Heart left ventricle (tissue), 16 donors: ENCODE measurements around the gene CYB5R4. TPM values are rescaled to one million over a fixed set of nuclear protein-coding genes. Genes with fewer than 3 reads are reported as not detected.

ENCODE experiments used
- ATAC-seq, 4 donors: fragments of 200-7000 bp; cut with Tn5 transposase; one replicate each; pipeline ENCODE4 v1.9.1; 2020 to 2022; ENCODE audit warnings: moderate library complexity in 4 of 4, mild to moderate bottlenecking in 3 of 4, moderate number of reproducible peaks in 1 of 4
- DNase-seq, 5 donors: peaks; one replicate each; pipeline ENCODE4 v3.0.0-alpha.2; 2020
- H3K27ac ChIP-seq, 12 donors: fragments of 200-600 bp; sonication (generic) in 4 of 12; one replicate each; pipeline versions ENCODE4 v1.5.0 to v1.8.0; 2016 to 2022; ENCODE audit warnings: mild to moderate bottlenecking in 2 of 12
- H3K27me3 ChIP-seq, 9 donors: fragments of 200-600 bp; sonication (generic) in 2 of 9; one replicate each; pipeline versions ENCODE4 v1.5.1 to v1.8.0; 2016 to 2022; ENCODE audit warnings: mild to moderate bottlenecking in 3 of 9
- H3K36me3 ChIP-seq, 9 donors: fragments of 200-600 bp; sonication (generic) in 2 of 9; one replicate each; pipeline versions ENCODE4 v1.5.0 to v1.8.0; 2018 to 2022; ENCODE audit warnings: mild to moderate bottlenecking in 2 of 9
- H3K4me1 ChIP-seq, 12 donors: fragments of 200-600 bp; sonication (generic) in 4 of 12; one replicate each; pipeline versions ENCODE4 v1.5.0 to v1.8.0; 2016 to 2022; ENCODE audit warnings: mild to moderate bottlenecking in 3 of 12
- H3K4me3 ChIP-seq, 12 donors: fragments of 200-600 bp; sonication (generic) in 4 of 12; one replicate each; pipeline versions ENCODE4 v1.5.0 to v1.8.0; 2017 to 2022; ENCODE audit warnings: mild to moderate bottlenecking in 9 of 12, moderate library complexity in 4 of 12
- H3K9me3 ChIP-seq, 12 donors: fragments of 200-600 bp; sonication (generic) in 4 of 12; one replicate each; pipeline versions ENCODE4 v1.5.0 to v1.8.0; 2016 to 2022; ENCODE audit warnings: mild to moderate bottlenecking in 1 of 12
- CTCF ChIP-seq, 12 donors: fragments of 200-600 bp; sonication (generic) in 4 of 12; IDR thresholded peaks; one replicate each; pipeline versions ENCODE4 v1.5.0 to v1.8.0; 2018 to 2022; ENCODE audit warnings: antibody characterized with exemption in 12 of 12, mild to moderate bottlenecking in 5 of 12
- POLR2A ChIP-seq, 2 donors: fragments of 450-650 bp; IDR thresholded peaks; one replicate each; pipeline ENCODE4 v1.6.1; 2017; ENCODE audit warnings: antibody characterized with exemption in 2 of 2, mild to moderate bottlenecking in 2 of 2, moderate library complexity in 2 of 2
- WGBS, 4 donors: extraction: QIAGEN DNeasy Blood & Tissue Kit in 2 of 4; methylation state at CpG; one replicate each; pipeline versions ENCODE4 v1.1.5 to v1.1.7; 2013 to 2018; 5-methylcytosine and 5-hydroxymethylcytosine counted together
- intact Hi-C, 10 donors: fragments of 100-400 bp; cut with DNase I; formaldehyde crosslinking; loops; one replicate each; pipeline versions ENCODE4 v1.11.1 to v1.14.2; 2022
- polyA plus RNA-seq, 2 donors: library from polyadenylated mRNA; stranded (reverse); fragments of 200-250 nt; gene quantifications; one replicate each; pipeline ENCODE4 v1.2.3, GENCODE V29; 2013
- total RNA-seq, 9 donors: library from RNA; depleted of rRNA in 2 of 9; stranded (reverse); fragments of >200 nt in 2 of 9; fragmentation: NEBNext Ultra II Directional in 3 of 9; extraction: Animal tissue kit (Norgen Biotek cat#: 25700) in 3 of 9; gene quantifications; one replicate each; pipeline versions ENCODE4 v1.1.0 to v1.2.4, GENCODE V29; 2016 to 2023
- donor health status: ischemic (EF 13 %, LVEDD 7.1; RV severe dilation, severe dysfunction).
- donor health status: healthy with polysubstance abuse.
- donor health status: DM: no; HTN: yes; CAD: no.
- donor health status: DM: no; HTN: no; CAD: no.
- donor health status: ischemic (EF 25% LVEDD 6.9; RV normal size, moderate dysfunction).
- donor health status: ischemic (EF 25% LVEDD 5.7; RV mildly dilated, moderate dysfunction).
- donor health status: healthy.
- donor health status: DM: yes; HTN: yes; CAD: no.
- donor health status: ischemic (EF 35%, LVEDD 5.7; RV mildly dilated, moderate dysfunction).
- donor health status: nonischemic (EF 11% LVEDD 7.7; RV severe dilation, severe dysfunction).
- donor health status: DM: yes; HTN: yes; CAD: no.
- donor health status: PGD.
- donor health status: ischemic (EF 29% LVEDD 5.4; RV normal size, mild dysfunction).
- donor health status: nonischemic (EF 23%, LVEDD 6.1; RV moderate dilation, normal function).

CYB5R4 gene
- total and polyA plus RNA-seq, 11 donors = 1.3 to 29.0 (median 15.6) TPM

- H3K36me3 ChIP-seq = no peaks in the 10 kb centered on the region
- intact Hi-C loops = loop anchor here in 3 of 10 donors (5.0 kb wide), 2 partner anchors 343 to 348 kb away; partner anchors contain the start of gene CEP162 (in 2 of the 3)
- H3K4me3 ChIP-seq = no peak overlapping the region
- no peaks in the 10 kb centered on the region for H3K27me3 ChIP-seq
- TF ChIP-seq POLR2A (IDR thresholded peaks at IDR 0.05) (no peak), CTCF (IDR thresholded peaks at IDR 0.05) (no peak)
- H3K9me3 ChIP-seq = no peaks in the 10 kb centered on the region
- no peak overlapping the region for H3K27ac ChIP-seq
- DNase-seq (no peak), ATAC-seq (no peak)
- 87 to 94% (median 89%) methylated on average over 4 of the region's 4 CpGs for WGBS, 4 donors
- H3K4me1 ChIP-seq = no peaks in the 10 kb centered on the region
Observed at GRCh38 chr6:83879746-83880145, 20.3 kb downstream of the CYB5R4 start.

- Histone ChIP-seq H3K36me3 (no peaks in the 10 kb centered on the region), H3K4me1 (peaks cover 0 to 5% (median 0%) of the 10 kb centered on the region in 12 donors), H3K4me3 (no peak overlapping the region), H3K27me3 (no peaks in the 10 kb centered on the region), H3K9me3 (no peaks in the 10 kb centered on the region), H3K27ac (no peak overlapping the region)
- DNase-seq (no peak), ATAC-seq (no peak)
- 36 to 51% (median 38%) methylated on average over 2 of the region's 2 CpGs for WGBS, 4 donors
- intact Hi-C loops = loop anchor here in 4 of 10 donors (2.0 to 5.0 kb wide), 3 partner anchors 338 to 344 kb away; partner anchors contain the start of gene CEP162 (in 2 of the 4)
- TF ChIP-seq CTCF (IDR thresholded peaks at IDR 0.05) (no peak), POLR2A (IDR thresholded peaks at IDR 0.05) (no peak)
Observed at GRCh38 chr6:83883240-83883639, 23.8 kb downstream of the CYB5R4 start.

GRCh38 chr6:83884523-83884922 lies 25.0 kb downstream of the CYB5R4 start:
- no peaks in the 10 kb centered on the region for H3K27me3 ChIP-seq
- peaks cover 0 to 7% (median 0%) of the 10 kb centered on the region in 12 donors for H3K9me3 ChIP-seq
- DNase-seq = no peak
- peaks cover 0 to 5% (median 0%) of the 10 kb centered on the region in 12 donors for H3K4me1 ChIP-seq
- WGBS, 4 donors = 9 to 10% (median 10%) methylated on average over 4 of the region's 4 CpGs
- intact Hi-C loops = loop anchor here in 5 of 10 donors (2.0 to 5.0 kb wide), 3 partner anchors 338 to 343 kb away; partner anchors contain the start of gene CEP162 (in 4 of the 5)
- H3K27ac ChIP-seq = no peak overlapping the region
- no peaks in the 10 kb centered on the region for H3K36me3 ChIP-seq
- peak in 2 of 4 donors; percentile 46 to 50 for ATAC-seq
- H3K4me3 ChIP-seq = no peak overlapping the region
- TF ChIP-seq CTCF (IDR thresholded peaks at IDR 0.05) (peak; percentile 50 to 82 (median 67)), POLR2A (IDR thresholded peaks at IDR 0.05) (no peak)

GRCh38 chr6:83885984-83886383 lies 26.5 kb downstream of the CYB5R4 start:
- no peak for DNase-seq
- Histone ChIP-seq H3K27me3 (no peaks in the 10 kb centered on the region), H3K36me3 (no peaks in the 10 kb centered on the region), H3K4me1 (peaks cover 0 to 12% (median 0%) of the 10 kb centered on the region in 12 donors), H3K9me3 (peaks cover 0 to 8% (median 0%) of the 10 kb centered on the region in 12 donors), H3K4me3 (no peak overlapping the region), H3K27ac (no peak overlapping the region)
- ATAC-seq = no peak
- TF ChIP-seq POLR2A (IDR thresholded peaks at IDR 0.05) (no peak), CTCF (IDR thresholded peaks at IDR 0.05) (no peak)
- intact Hi-C loops = loop anchor here in 5 of 10 donors (2.0 to 5.0 kb wide), 3 partner anchors 335 to 341 kb away; partner anchors contain the start of gene CEP162 (in 2 of the 5)
- WGBS, 4 donors = 94 to 97% (median 95%) methylated on average over 2 of the region's 2 CpGs
